Measurements from ENCODE around the gene ZNF512. TPM values are rescaled to one million over a fixed set of nuclear protein-coding genes. Genes with fewer than 3 reads are reported as not detected.
"Not testable (repeated sequence)": the region's sequence is repeated elsewhere in the genome, so short reads cannot be mapped to it uniquely, and the experiment has no call there.

The ZNF512 gene
- 10 to 100 TPM; 31.4 to 55.6 TPM for total RNA-seq

GRCh38 chr2:27582695-27583389, at the start of gene ZNF512:
ZNF512 (plus strand) TSS chr2:27583042; CDS start chr2:27583113, 71 bp downstream.
- Histone ChIP-seq H3K27me3 (replicated peaks; ENCODE audit: insufficient read depth) (no peaks in the 10 kb centered on the region), H3K4me1 (replicated peaks) (peaks cover 3% of the 10 kb centered on the region), H3K9me3 (no peaks in the 10 kb centered on the region), H3K4me3 (peak within 1 kb of the TSS; percentile 44 to 49), H3K36me3 (no peaks in the 10 kb centered on the region), H3K27ac (peak within 1 kb of the TSS; percentile 38 to 57)
- intact Hi-C loops (cut with DNase I) = loop anchor here (5.0 kb wide), 1 partner anchor 91 kb away; no protein-coding TSS in a partner anchor
- TF ChIP-seq POLR2AphosphoS5 (IDR thresholded peaks at IDR 0.05) (peak; percentile 90), POLR2A (IDR thresholded peaks at IDR 0.05) (peak; percentile 35), CTCF (IDR thresholded peaks at IDR 0.05) (peak in 1 of 4 experiments; percentile 10)
- peak; percentile 64 for DNase-seq (ENCODE audit: low spot score)
- WGBS = under 1% methylated on average over 38 of the region's 38 CpGs

- Histone ChIP-seq H3K36me3 (no peaks in the 10 kb centered on the region), H3K27me3 (replicated peaks; ENCODE audit: insufficient read depth) (no peaks in the 10 kb centered on the region), H3K4me3 (no peak overlapping the region), H3K9me3 (no peaks in the 10 kb centered on the region), H3K27ac (no peak overlapping the region), H3K4me1 (replicated peaks) (no peaks in the 10 kb centered on the region)
- no peak for DNase-seq (ENCODE audit: low spot score)
- TF ChIP-seq POLR2A (IDR thresholded peaks at IDR 0.05) (no peak), CTCF (IDR thresholded peaks at IDR 0.05) (no peak), POLR2AphosphoS5 (IDR thresholded peaks at IDR 0.05) (no peak)
- intact Hi-C loops (cut with DNase I) = no loop called here
- WGBS = 35% methylated on average over 4 of the region's 4 CpGs
These were observed 45.6 kb upstream of the ZNF512 start for GRCh38 chr2:27537287-27537686.

GRCh38 chr2:27538839-27539450, 43.9 kb upstream of the ZNF512 start:
- intact Hi-C loops (cut with DNase I); H3K9me3 ChIP-seq; H3K36me3 ChIP-seq; H3K27ac ChIP-seq; H3K27me3 ChIP-seq (replicated peaks; ENCODE audit: insufficient read depth); DNase-seq (ENCODE audit: low spot score); H3K4me1 ChIP-seq (replicated peaks); H3K4me3 ChIP-seq: not testable (repeated sequence)
- 58% methylated on average over 5 of the region's 6 CpGs for WGBS

GRCh38 chr2:27539649-27540048, 43.2 kb upstream of the ZNF512 start:
- H3K27ac ChIP-seq = not testable (repeated sequence)

GRCh38 chr2:27544143-27544821, 38.6 kb upstream of the ZNF512 start:
- no peaks in the 10 kb centered on the region for H3K4me1 ChIP-seq (replicated peaks)
- H3K27me3 ChIP-seq (replicated peaks; ENCODE audit: insufficient read depth) = no peaks in the 10 kb centered on the region
- H3K27ac ChIP-seq = no peak overlapping the region
- WGBS = 83% methylated on average over 6 of the region's 6 CpGs
- no peak for TF ChIP-seq POLR2A (IDR thresholded peaks at IDR 0.05)
- TF ChIP-seq POLR2AphosphoS5 (IDR thresholded peaks at IDR 0.05) = no peak
- no peak for TF ChIP-seq CTCF (IDR thresholded peaks at IDR 0.05)
- no peaks in the 10 kb centered on the region for H3K9me3 ChIP-seq
- H3K36me3 ChIP-seq = no peaks in the 10 kb centered on the region
- no peak for DNase-seq (ENCODE audit: low spot score)
- no peak overlapping the region for H3K4me3 ChIP-seq
- intact Hi-C loops (cut with DNase I) = no loop called here

More at GRCh38 chr2:27539649-27540048, 43.2 kb upstream of the ZNF512 start:
- H3K4me1 ChIP-seq (replicated peaks); intact Hi-C loops (cut with DNase I); H3K9me3 ChIP-seq; H3K4me3 ChIP-seq; H3K27me3 ChIP-seq (replicated peaks; ENCODE audit: insufficient read depth); H3K36me3 ChIP-seq; DNase-seq (ENCODE audit: low spot score): not testable (repeated sequence)
- 93% methylated on average over 5 of the region's 35 CpGs for WGBS
